Stimulated activated CD8-positive, alpha-beta memory T cell treated with anti-CD3 and anti-CD28 coated beads, Interleukin-12 subunit alpha, Interleukin-12 subunit beta, amount 100 ng/mL, for 24 hours (primary cell): ENCODE measurements around the gene CHMP4A.

Experiments
- DNase-seq: peaks from one replicate; pipeline ENCODE4 v3.0.0-alpha.2; 2020; ENCODE audit errors: extremely low read depth

CHMP4A gene

DNA sequence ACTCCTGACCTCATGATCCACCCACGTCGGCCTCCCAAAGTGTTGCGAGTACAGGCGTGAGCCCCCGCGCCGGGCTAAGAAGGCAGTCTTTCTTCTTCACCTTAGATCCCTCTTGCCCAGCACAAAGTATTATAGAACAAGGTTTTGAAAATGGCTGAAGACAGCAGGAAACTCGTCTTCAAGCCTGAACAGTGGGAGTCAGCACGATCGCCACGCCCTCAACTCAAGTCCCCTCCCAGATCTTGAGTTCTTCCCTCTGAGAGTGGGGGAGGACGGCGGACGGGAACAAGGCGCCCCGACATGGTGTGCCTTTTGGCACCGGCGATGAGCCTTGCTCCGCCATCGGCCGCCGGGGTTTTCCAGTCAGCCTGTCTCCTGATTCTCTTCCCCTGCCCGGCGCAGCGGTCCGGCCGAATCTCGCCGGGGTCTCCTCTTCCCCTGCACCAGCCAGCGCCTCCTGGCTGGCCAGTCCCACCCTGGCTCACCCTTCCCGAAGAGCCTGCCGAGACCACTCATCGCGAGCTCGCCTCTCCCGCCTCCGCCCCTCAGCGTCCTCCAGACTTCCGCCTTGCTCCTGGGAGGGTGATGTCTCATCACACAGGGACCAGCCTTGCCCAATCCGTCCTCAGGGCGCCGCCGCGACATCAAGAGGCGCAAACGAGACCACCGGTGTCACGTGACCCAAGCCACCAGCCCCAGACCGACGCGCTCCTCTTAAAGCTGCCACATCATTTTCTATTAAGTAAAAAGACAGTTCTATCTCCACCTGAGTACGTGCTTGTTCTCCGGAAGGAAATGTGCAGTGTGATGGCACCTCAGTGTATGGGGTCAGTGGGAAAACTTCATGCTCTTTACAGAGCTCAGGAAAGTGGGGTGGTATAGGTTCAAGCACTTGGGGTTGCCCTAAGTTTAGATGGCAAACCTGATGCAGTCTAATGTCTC lies at the start of gene CHMP4A:
Gene CHMP4A, minus strand, starts transcription at position 565 of the 942 bp plus-strand sequence. Its CDS starts 49 bp downstream, at position 516.
- DNase-seq, result peak; percentile 96

- no peak for DNase-seq
These were observed 48.7 kb upstream of the CHMP4A start for GRCh38 chr14:24261969-24262327.

- DNase-seq, result no peak
These were observed 48.1 kb upstream of the CHMP4A start for GRCh38 chr14:24261256-24261968.

DNA sequence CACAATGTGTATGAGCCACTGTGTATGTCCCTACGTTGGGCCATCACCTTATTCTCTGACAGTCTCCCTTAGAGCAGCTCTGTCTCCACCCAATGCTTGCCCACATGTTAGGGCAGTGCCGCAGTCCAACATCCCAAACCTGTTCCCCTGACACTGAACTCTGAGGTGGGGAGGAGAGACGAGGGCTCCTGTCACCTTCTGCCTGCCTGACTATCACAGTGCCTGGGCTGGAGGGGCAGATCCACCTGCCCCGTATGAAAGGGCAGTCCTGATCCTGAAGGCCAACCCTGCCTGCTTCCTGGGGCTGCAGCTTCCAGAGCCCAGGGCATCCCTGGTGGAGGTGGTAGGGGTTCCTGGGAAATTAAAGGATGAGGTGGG lies 47.5 kb upstream of the CHMP4A start:
- no peak for DNase-seq

- DNase-seq, result no peak
These were observed 46.9 kb upstream of the CHMP4A start for GRCh38 chr14:24260026-24260779.

GRCh38 chr14:24259282-24260025 lies 46.2 kb upstream of the CHMP4A start:
- DNase-seq, result no peak

- DNase-seq, result no peak
These were observed 45.4 kb upstream of the CHMP4A start for GRCh38 chr14:24258548-24259265.

DNA sequence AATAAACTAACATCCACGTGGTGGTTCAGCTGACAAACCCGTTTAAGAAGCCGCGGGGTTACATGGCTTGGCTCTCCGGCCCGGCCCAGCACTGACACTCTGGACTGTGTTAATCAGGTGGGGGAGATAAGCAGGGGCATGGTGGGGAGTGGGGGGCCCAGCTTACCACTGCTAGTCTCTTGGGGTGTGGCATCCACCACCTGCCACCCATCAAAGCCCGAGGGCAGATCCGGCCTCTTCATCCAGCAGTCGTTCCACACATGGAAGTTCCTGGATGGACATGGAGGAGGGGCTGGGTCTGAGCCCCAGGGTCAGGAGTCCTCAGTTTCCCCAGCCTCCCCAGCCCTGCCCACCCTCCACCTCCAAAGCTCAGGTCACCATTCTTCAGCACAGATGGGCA lies 44.8 kb upstream of the CHMP4A start:
- no peak for DNase-seq

GRCh38 chr14:24256960-24257359 lies 43.7 kb upstream of the CHMP4A start:
- no peak for DNase-seq

- DNase-seq, result no peak
These were observed 42.8 kb upstream of the CHMP4A start for GRCh38 chr14:24255931-24256711.

DNA sequence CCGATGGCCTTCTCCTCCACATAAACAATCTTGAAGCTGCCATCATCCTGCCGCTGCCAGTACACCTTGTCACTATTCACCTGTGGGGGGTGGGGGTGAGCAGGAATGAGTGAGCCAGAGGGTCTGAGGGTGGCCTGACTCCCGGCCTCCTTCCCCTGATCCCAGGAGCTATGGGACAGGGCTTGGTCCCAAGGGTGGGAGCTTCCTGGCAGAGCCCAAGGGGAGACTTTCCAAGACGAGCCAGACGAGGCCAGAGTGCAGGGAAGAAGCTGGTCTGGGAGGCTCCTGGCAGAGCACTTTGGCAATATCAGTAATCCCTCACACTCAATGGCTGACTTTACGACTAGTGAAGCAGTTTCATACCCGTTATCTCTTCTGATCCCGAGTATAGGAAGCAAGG lies 42.1 kb upstream of the CHMP4A start:
- DNase-seq, result no peak

DNA sequence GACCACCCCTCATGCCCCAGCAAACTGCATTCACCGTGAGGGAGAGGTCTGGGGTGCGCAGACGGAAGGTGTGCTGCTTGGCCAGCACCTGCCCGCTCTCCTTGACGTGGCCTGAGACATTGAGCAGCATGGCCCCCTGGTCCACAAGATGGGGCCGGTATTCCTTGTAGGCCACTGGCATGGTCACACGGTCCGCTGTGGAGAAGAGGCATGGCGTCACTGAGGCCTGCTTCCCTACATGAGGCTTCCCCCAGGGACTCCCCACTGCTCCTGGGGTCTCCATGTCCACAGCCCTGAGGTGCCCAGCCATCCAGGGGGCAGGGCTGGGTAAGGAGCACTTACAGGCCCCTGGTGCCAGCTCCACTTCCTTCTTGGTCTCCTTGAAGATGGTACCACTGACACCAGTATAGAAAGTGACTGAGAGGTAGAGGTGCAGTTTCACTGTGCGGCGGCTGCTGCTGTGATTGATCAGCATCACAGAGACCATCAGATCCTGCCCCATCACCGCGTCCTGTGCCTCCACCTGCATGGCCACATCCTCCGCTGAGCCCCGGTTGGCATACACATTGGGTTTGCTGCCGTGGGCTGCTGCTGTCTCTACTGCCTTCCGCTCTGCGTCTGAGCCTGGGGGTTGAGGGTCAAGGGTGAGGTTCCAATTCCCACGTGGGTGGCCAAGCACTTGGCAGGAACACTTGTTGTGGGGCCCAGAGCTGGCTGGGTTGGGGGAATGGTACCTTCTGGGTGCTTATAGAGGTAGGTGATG lies 41.5 kb upstream of the CHMP4A start:
- DNase-seq, result no peak

DNA sequence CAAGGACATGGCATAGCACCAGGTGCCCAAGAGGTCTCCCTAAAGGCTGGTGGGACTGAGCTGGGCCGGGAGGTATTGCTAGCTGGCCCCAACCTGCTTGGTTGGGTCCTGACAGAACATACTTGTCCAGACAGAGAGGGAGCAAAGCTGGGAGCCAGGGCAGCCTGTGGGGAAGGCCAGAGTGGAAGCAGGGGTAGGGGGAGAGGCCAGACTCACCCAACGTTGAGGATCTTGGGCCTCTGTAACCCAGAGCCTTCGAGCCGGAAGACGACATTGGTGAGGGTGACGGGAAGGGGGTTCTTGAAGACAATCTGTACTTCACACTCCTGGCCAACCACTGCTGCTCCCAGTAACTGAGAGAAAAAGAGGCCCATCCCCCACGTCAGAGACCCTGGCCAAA lies 40.6 kb upstream of the CHMP4A start:
- no peak for DNase-seq

DNA sequence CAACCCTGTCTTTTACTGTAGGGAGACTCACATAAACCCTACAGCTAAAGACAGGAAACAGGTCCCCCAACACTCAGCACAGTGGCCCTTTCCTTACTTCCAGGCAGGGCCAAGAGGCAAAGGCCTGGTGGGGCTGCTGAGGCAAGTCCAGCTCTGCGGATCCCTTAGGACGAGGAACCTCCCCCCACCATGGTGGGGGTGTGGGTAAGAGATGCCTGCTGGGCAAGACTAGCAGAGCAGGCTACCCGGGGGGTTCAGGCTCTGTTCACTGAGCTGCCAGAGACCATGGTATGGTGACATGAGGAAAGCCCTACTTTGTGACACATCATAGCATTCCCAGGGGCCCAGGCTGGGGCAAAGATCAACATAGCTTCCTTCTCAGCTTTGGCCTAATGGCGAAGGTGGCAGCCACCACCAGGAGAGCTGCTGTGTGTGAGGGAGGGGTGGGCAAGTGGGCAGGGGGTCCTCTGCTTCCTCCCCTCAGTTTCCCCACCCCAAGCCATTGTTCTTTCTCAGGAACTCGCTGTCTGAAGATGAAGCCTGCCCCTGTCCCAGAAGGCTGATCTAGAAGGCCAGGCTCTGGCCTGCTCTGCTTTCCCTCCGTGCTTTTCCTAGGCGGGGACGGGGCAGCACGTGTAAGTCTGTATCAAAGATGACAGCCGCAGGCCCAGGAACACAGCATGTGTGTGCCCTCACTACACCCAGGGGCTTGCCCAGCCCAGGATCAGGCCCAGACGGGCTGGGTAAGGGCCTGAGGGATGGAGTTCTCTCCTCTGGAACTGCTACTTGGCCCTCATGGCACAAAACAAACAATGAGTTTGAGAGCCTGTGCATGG lies 39.2 kb upstream of the CHMP4A start:
- no peak for DNase-seq

DNA sequence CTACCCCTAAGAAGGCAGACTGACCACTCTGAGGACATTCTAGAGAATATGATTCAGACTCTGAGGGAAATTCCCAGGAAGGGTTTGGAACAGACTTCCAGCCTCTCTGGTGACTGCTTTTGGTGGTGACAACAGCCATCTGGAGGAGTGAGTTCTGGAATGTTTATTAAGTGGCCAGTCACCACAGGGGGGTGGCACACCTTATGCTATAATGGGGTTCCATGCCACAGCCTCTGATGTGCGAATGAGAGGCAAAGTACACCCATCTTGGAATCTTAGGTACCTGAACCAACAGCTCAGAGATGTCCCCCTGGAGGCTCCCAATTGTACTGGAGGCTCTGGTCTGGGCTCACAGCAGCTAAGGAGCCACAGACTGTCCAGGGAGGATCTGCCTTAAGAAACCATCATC lies 38.6 kb upstream of the CHMP4A start:
- no peak for DNase-seq

- no peak for DNase-seq
These were observed 37.1 kb upstream of the CHMP4A start for GRCh38 chr14:24250354-24250753.

- DNase-seq, result no peak
These were observed 36.1 kb upstream of the CHMP4A start for GRCh38 chr14:24249230-24250021.

- DNase-seq, result no peak
These were observed 34.1 kb upstream of the CHMP4A start for GRCh38 chr14:24247422-24247821.
